ENCODE data around the gene DRC7. TPM values are rescaled to one million over a fixed set of nuclear protein-coding genes. Genes with fewer than 3 reads are reported as not detected.

The DRC7 gene
- total RNA-seq, 4 donors from 2014 or later, result 0.22 to 2.1 TPM; not detected in 2

DNA sequence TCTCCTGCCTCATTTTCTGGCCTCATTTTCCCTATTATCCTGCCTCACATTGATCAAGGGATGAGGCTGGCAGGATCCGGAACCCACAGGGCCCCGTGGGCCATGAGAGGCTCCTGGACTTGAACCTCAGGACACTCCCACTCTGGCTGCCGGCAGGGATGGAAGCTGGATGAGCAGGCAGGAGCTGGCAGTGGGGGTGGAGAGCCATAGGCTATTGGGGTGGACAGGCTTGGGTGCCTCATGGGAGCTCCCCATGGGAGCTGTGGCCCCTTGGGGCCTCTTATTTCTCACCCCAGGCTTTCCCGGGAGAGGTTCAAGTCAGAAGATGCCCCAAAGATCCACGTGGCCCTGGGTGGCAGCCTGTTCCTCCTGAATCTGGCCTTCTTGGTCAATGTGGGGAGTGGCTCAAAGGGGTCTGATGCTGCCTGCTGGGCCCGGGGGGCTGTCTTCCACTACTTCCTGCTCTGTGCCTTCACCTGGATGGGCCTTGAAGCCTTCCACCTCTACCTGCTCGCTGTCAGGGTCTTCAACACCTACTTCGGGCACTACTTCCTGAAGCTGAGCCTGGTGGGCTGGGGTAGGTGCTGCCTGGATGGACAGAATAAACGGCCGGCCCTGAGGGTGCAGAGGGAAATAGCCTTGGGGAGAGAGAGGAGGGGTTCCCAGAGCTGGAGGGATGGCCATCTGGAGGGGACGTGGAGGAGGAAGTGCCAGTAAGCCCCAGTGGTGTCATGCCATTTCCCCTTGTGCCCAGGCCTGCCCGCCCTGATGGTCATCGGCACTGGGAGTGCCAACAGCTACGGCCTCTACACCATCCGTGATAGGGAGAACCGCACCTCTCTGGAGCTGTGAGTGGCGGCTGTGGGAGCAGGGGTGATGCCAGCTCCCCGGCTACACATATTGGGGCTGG, 10.7 kb upstream of the DRC7 start:
- Histone ChIP-seq H3K27ac (no peak overlapping the region), H3K9me3 (no peaks in the 10 kb centered on the region), H3K4me3 (no peak overlapping the region), H3K27me3 (no peaks in the 10 kb centered on the region), H3K36me3 (no peaks in the 10 kb centered on the region), H3K4me1 (no peaks in the 10 kb centered on the region)
- 80 to 81% methylated on average over 18 of the region's 18 CpGs for WGBS, 2 donors
- TF ChIP-seq POLR2A (IDR thresholded peaks at IDR 0.05), result no peak
- TF ChIP-seq EP300 (IDR thresholded peaks at IDR 0.05), result no peak
- TF ChIP-seq, protein P1, sequence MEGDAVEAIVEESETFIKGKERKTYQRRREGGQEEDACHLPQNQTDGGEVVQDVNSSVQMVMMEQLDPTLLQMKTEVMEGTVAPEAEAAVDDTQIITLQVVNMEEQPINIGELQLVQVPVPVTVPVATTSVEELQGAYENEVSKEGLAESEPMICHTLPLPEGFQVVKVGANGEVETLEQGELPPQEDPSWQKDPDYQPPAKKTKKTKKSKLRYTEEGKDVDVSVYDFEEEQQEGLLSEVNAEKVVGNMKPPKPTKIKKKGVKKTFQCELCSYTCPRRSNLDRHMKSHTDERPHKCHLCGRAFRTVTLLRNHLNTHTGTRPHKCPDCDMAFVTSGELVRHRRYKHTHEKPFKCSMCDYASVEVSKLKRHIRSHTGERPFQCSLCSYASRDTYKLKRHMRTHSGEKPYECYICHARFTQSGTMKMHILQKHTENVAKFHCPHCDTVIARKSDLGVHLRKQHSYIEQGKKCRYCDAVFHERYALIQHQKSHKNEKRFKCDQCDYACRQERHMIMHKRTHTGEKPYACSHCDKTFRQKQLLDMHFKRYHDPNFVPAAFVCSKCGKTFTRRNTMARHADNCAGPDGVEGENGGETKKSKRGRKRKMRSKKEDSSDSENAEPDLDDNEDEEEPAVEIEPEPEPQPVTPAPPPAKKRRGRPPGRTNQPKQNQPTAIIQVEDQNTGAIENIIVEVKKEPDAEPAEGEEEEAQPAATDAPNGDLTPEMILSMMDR (IDR thresholded peaks at IDR 0.05), result no peak
- no peak for DNase-seq (ENCODE audit: low spot score in 2 of 2)

DNA sequence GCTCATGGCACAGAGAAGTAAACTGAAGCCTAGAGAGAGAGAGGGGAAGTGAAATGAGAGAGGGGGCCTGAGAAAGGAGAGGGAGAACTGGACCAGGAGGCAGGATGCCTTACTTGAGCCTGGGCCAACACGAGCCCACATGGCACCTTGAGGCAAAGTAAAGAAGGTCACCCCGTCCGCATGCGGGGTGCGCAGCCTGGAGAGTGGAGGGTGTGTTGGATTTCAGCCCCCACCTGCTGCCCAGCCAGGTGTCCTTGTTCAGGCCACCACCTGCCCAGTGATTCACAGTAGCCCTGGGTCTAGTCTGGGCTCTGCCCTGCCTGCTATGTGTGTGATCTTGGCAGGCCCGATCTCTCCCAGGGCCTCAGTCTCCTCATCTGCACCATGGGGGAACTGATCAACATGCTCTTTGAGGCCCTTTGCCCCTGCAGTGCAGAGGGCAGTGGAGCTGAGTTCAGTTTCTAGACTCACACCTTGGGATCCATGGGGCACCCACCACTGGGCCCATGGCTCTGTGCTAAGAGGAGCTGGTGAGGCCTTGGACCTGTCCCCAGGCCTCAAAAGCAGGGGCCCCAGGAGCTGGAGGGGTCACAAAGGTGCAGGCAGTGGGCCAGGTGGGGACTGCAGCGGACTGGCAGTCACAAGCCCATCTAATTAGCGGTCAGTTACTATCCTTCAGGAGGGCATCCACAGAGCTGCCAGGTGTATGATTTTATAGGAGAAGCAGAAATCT, 9.8 kb upstream of the DRC7 start:
- TF ChIP-seq EP300 (IDR thresholded peaks at IDR 0.05) (no peak), POLR2A (IDR thresholded peaks at IDR 0.05) (no peak)
- TF ChIP-seq, protein P1 (IDR thresholded peaks at IDR 0.05), result no peak
- H3K27ac ChIP-seq, result no peak overlapping the region
- WGBS, 2 donors, result 92% methylated on average over 8 of the region's 8 CpGs
- H3K4me1 ChIP-seq, result no peaks in the 10 kb centered on the region
- H3K27me3 ChIP-seq, result no peaks in the 10 kb centered on the region
- H3K36me3 ChIP-seq, result no peaks in the 10 kb centered on the region
- no peak for DNase-seq (ENCODE audit: low spot score in 2 of 2)
- H3K4me3 ChIP-seq, result no peak overlapping the region
- no peaks in the 10 kb centered on the region for H3K9me3 ChIP-seq

DNA sequence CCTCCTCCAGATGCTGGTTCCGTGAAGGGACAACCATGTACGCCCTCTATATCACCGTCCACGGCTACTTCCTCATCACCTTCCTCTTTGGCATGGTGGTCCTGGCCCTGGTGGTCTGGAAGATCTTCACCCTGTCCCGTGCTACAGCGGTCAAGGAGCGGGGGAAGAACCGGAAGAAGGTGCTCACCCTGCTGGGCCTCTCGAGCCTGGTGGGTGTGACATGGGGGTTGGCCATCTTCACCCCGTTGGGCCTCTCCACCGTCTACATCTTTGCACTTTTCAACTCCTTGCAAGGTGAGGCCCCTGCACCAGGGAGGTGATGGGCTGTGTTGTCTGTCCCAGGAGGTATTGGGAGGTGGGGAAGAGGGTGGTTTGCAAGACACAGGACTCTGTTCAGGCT, 9.0 kb upstream of the DRC7 start:
- Histone ChIP-seq H3K4me3 (no peak overlapping the region), H3K4me1 (no peaks in the 10 kb centered on the region), H3K9me3 (no peaks in the 10 kb centered on the region), H3K27ac (no peak overlapping the region), H3K36me3 (no peaks in the 10 kb centered on the region), H3K27me3 (no peaks in the 10 kb centered on the region)
- DNase-seq (ENCODE audit: low spot score in 2 of 2), result no peak
- no peak for TF ChIP-seq EP300 (IDR thresholded peaks at IDR 0.05)
- TF ChIP-seq POLR2A (IDR thresholded peaks at IDR 0.05), result no peak
- TF ChIP-seq, protein P1 (IDR thresholded peaks at IDR 0.05), result no peak
- 87% methylated on average over 11 of the region's 11 CpGs for WGBS, 2 donors

DNA sequence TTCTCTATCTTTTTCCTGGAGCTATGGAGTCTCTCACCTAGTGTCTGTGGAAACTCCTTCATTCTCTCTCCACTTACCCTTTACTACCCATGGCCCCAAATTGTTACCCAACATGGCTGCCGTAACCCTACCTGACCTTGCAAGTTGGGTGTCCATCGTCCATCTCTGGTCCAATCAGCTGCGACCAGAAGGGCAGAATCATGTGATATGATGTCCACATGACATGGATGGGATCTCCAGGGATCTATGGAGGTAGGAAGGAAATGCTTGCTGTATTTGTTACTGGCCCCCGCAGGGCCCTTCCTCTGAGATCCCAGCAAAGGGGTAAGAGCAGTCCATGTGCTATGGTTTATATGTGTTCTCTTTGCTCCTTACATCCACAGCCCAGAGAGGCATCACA, 8.0 kb upstream of the DRC7 start:
- no peaks in the 10 kb centered on the region for H3K27me3 ChIP-seq
- TF ChIP-seq, protein P1 (IDR thresholded peaks at IDR 0.05), result no peak
- TF ChIP-seq POLR2A (IDR thresholded peaks at IDR 0.05) (no peak), EP300 (IDR thresholded peaks at IDR 0.05) (no peak)
- H3K27ac ChIP-seq, result no peak overlapping the region
- WGBS, 2 donors, result 33 to 58% methylated on average over 4 of the region's 4 CpGs
- H3K4me3 ChIP-seq, result no peak overlapping the region
- no peaks in the 10 kb centered on the region for H3K36me3 ChIP-seq
- no peaks in the 10 kb centered on the region for H3K9me3 ChIP-seq
- DNase-seq (ENCODE audit: low spot score in 2 of 2), result no peak
- no peaks in the 10 kb centered on the region for H3K4me1 ChIP-seq
